Hepatocyte (in vitro differentiated cells): Measurements from ENCODE around the gene DEDD. TPM values are rescaled to one million over a fixed set of nuclear protein-coding genes. Genes with fewer than 3 reads are reported as not detected.

Experiments used
- DNase-seq: peaks from one replicate; pipeline ENCODE4 v3.0.0-alpha.2; 2016; ENCODE audit warnings: low spot score
- H2AFZ ChIP-seq: fragments of 200-600 bp; sonication (generic); 2 replicates; pipeline ENCODE4 v1.6.0; 2016; ENCODE audit warnings: antibody characterized with exemption, mild to moderate bottlenecking
- H3K27ac ChIP-seq: fragments of 200-600 bp; sonication (generic); 2 replicates; pipeline ENCODE4 v1.5.1; 2016; ENCODE audit warnings: mild to moderate bottlenecking
- H3K27me3 ChIP-seq: fragments of 200-600 bp; sonication (generic); 2 replicates; pipeline ENCODE4 v1.6.1; 2016
- H3K36me3 ChIP-seq: fragments of 200-600 bp; sonication (generic); replicated peaks from 2 replicates; pipeline ENCODE4 v1.5.1; 2016; ENCODE audit warnings: low read depth; ENCODE audit not compliant: insufficient read depth
- H3K4me1 ChIP-seq: fragments of 200-600 bp; sonication (generic); 2 replicates; pipeline ENCODE4 v1.5.1; 2016; ENCODE audit warnings: mild to moderate bottlenecking, moderate library complexity; ENCODE audit not compliant: insufficient read depth
- H3K4me2 ChIP-seq: fragments of 200-600 bp; sonication (generic); 2 replicates; pipeline ENCODE4 v1.6.0; 2016
- H3K4me3 ChIP-seq: fragments of 200-600 bp; sonication (generic); 2 replicates; pipeline ENCODE4 v1.5.1; 2016; ENCODE audit warnings: mild to moderate bottlenecking
- H3K79me2 ChIP-seq: fragments of 200-600 bp; sonication (generic); 2 replicates; pipeline ENCODE4 v1.6.0; 2017; ENCODE audit warnings: mild to moderate bottlenecking
- H3K9me2 ChIP-seq: fragments of 200-600 bp; sonication (generic); replicated peaks from 2 replicates; pipeline ENCODE4 v1.6.0; 2017; ENCODE audit warnings: mild to moderate bottlenecking; ENCODE audit not compliant: insufficient read depth
- H3K9me3 ChIP-seq: fragments of 200-600 bp; sonication (generic); 2 replicates; pipeline ENCODE4 v1.5.1; 2016; ENCODE audit warnings: low read depth, mild to moderate bottlenecking
- H4K20me1 ChIP-seq: fragments of 200-600 bp; sonication (generic); 2 replicates; pipeline ENCODE4 v1.6.0; 2016; ENCODE audit warnings: mild to moderate bottlenecking; ENCODE audit not compliant: insufficient read depth, poor library complexity, severe bottlenecking
- CTCF ChIP-seq: fragments of 200-600 bp; sonication (generic); IDR thresholded peaks from 2 replicates; pipeline ENCODE4 v1.5.1; 2016; ENCODE audit warnings: antibody characterized with exemption, mild to moderate bottlenecking; ENCODE audit not compliant: poor library complexity
- EZH2 ChIP-seq: fragments of 200-600 bp; sonication (generic); IDR thresholded peaks from 2 replicates; pipeline ENCODE4 v1.6.1; 2016; ENCODE audit warnings: antibody characterized with exemption, mild to moderate bottlenecking, borderline replicate concordance
- EZH2phosphoT487 ChIP-seq: fragments of 200-600 bp; sonication (generic); IDR thresholded peaks from one replicate; pipeline ENCODE4 v1.6.1; 2018; ENCODE audit warnings: antibody characterized with exemption, mild to moderate bottlenecking, low read depth, moderate library complexity; ENCODE audit not compliant: unreplicated experiment, severe bottlenecking
- WGBS: methylation state at CpG from one replicate; pipeline ENCODE4 v1.1.6; 2016; ENCODE audit warnings: low lambda C conversion rate; ENCODE audit errors: missing lambda C conversion rate; 5-methylcytosine and 5-hydroxymethylcytosine counted together
- polyA plus RNA-seq: library from polyadenylated mRNA; unstranded; fragments of >200 nt; fragmentation: Nextera tagmentation; extraction: Ambion mirVana; gene quantifications from 2 replicates; pipeline ENCODE4 v1.2.1, GENCODE V29; 2016
- total RNA-seq: library from RNA; depleted of rRNA; stranded (reverse); fragments of >200 nt; gene quantifications from 2 replicates; pipeline ENCODE4 v1.2.3, GENCODE V29; 2014

DEDD gene
- total and polyA plus RNA-seq, 2 experiments from 2014 or later = 21.8 to 27.1 TPM

DNA sequence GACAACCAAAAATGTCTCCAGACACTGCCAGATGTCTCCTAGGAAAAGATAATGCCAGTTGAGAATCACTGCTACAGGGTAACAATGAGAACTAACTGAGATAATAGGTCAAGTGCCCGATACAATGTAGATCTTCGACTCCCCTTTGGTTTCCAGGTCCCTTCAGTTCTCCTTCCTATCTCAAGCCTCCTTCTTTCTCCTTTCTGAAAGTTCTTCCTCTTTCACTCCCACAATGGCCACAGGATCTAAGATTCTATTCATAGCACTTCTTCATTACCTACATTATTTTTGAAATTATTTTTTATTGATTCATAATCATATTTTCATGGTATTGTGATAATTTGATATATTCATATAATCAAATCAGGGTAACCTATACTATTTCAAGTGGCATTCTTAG is 20.9 kb downstream of the DEDD start:
- Histone ChIP-seq H4K20me1 (peaks cover 10% of the 10 kb centered on the region), H3K4me3 (no peak overlapping the region), H3K4me1 (peaks cover 6% of the 10 kb centered on the region), H3K79me2 (peaks cover 97% of the 10 kb centered on the region), H3K36me3 (no peaks in the 10 kb centered on the region), H3K9me2 (no peaks in the 10 kb centered on the region), H3K4me2 (no peak overlapping the region), H3K9me3 (no peaks in the 10 kb centered on the region), H3K27me3 (no peaks in the 10 kb centered on the region), H2AFZ (no peak overlapping the region), H3K27ac (no peak overlapping the region)
- 95% methylated on average over 2 of the region's 2 CpGs for WGBS
- TF ChIP-seq EZH2 (no peak), EZH2phosphoT487 (no peak), CTCF (no peak)
- DNase-seq = no peak

GRCh38 chr1:161111117-161111516 is 21.4 kb downstream of the DEDD start:
- no peak for DNase-seq
- peaks cover 10% of the 10 kb centered on the region for H4K20me1 ChIP-seq

GRCh38 chr1:161106431-161106830 is 26.0 kb downstream of the DEDD start:
- TF ChIP-seq EZH2phosphoT487 (no peak), EZH2 (no peak), CTCF (no peak)
- Histone ChIP-seq H3K9me3 (no peaks in the 10 kb centered on the region), H3K9me2 (no peaks in the 10 kb centered on the region), H3K4me2 (no peak overlapping the region), H4K20me1 (peaks cover 5% of the 10 kb centered on the region), H2AFZ (no peak overlapping the region), H3K4me3 (no peak overlapping the region), H3K27me3 (no peaks in the 10 kb centered on the region), H3K36me3 (no peaks in the 10 kb centered on the region), H3K79me2 (peaks cover 68% of the 10 kb centered on the region), H3K4me1 (no peaks in the 10 kb centered on the region), H3K27ac (no peak overlapping the region)
- DNase-seq = no peak
- 94% methylated on average over 1 of the region's 1 CpG for WGBS

More at GRCh38 chr1:161111117-161111516, 21.4 kb downstream of the DEDD start:
- H3K9me3 ChIP-seq = no peaks in the 10 kb centered on the region
- peaks cover 2% of the 10 kb centered on the region for H3K4me1 ChIP-seq
- TF ChIP-seq EZH2 = no peak
- no peak for TF ChIP-seq EZH2phosphoT487
- TF ChIP-seq CTCF = no peak
- WGBS = 100% methylated on average over 3 of the region's 3 CpGs
- no peak overlapping the region for H3K4me3 ChIP-seq
- no peaks in the 10 kb centered on the region for H3K36me3 ChIP-seq
- H3K79me2 ChIP-seq = peaks cover 97% of the 10 kb centered on the region
- no peak overlapping the region for H3K4me2 ChIP-seq
- no peaks in the 10 kb centered on the region for H3K27me3 ChIP-seq
- H3K27ac ChIP-seq = no peak overlapping the region
- H3K9me2 ChIP-seq = no peaks in the 10 kb centered on the region
- no peak overlapping the region for H2AFZ ChIP-seq

GRCh38 chr1:161100556-161100955 is 31.9 kb downstream of the DEDD start:
- TF ChIP-seq EZH2phosphoT487 = no peak
- no peak for TF ChIP-seq CTCF
- TF ChIP-seq EZH2 = no peak
- H3K27me3 ChIP-seq = no peaks in the 10 kb centered on the region
- H4K20me1 ChIP-seq = peaks cover 3% of the 10 kb centered on the region
- no peak overlapping the region for H3K27ac ChIP-seq
- H3K4me1 ChIP-seq = peaks cover 8% of the 10 kb centered on the region
- peaks cover 12% of the 10 kb centered on the region for H3K79me2 ChIP-seq
- no peak overlapping the region for H3K4me3 ChIP-seq
- no peak overlapping the region for H3K4me2 ChIP-seq
- no peaks in the 10 kb centered on the region for H3K9me2 ChIP-seq
- no peak for DNase-seq
- H2AFZ ChIP-seq = no peak overlapping the region
- 96% methylated on average over 2 of the region's 2 CpGs for WGBS
- H3K36me3 ChIP-seq = no peaks in the 10 kb centered on the region
- H3K9me3 ChIP-seq = no peaks in the 10 kb centered on the region
